ENCODE results near the gene SIK2.

SIK2 gene

DNA sequence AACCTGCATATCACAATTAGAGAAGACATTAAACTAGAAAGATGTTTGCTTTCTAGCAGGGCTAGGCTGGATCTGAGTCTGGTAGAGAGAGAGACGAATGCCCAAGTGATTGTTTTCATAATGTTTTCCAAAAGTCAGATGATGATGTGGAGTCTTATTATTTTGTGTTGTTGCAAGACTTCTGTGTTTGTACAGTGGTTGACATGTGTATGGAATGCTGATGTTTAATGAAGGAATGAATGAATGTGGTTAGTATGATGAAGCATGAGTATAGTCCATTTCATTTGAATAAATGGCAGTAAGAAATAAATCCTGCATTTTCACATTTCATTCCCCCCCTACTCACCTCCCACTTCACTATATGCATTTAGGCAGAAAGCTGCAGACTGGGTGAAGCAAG lies 94.3 kb downstream of the SIK2 start:
- TF ChIP-seq REST (IDR thresholded peaks at IDR 0.05; ENCODE audit: insufficient read depth in 1 of 2, low read depth in 2 of 2, low read length in 2 of 2): no peak
- TF ChIP-seq SIN3A (IDR thresholded peaks at IDR 0.05; ENCODE audit: borderline replicate concordance, insufficient read depth, low read length): no peak
- no peak for TF ChIP-seq FOXP2 (optimal IDR thresholded peaks at IDR 0.05; ENCODE audit: borderline replicate concordance, extremely low read depth, extremely low read length, insufficient read depth)
- TF ChIP-seq TAF1 (IDR thresholded peaks at IDR 0.05; ENCODE audit: borderline replicate concordance, insufficient read depth, low read length): no peak
- TF ChIP-seq POLR2AphosphoS5 (IDR thresholded peaks at IDR 0.05; ENCODE audit: low read depth, low read length): no peak

- TF ChIP-seq POLR2AphosphoS5 (IDR thresholded peaks at IDR 0.05; ENCODE audit: low read depth, low read length): no peak
These were observed 95.7 kb downstream of the SIK2 start for GRCh38 chr11:111697933-111698371.

- TF ChIP-seq FOXP2 (optimal IDR thresholded peaks at IDR 0.05; ENCODE audit: borderline replicate concordance, extremely low read depth, extremely low read length, insufficient read depth) (no peak), SIN3A (IDR thresholded peaks at IDR 0.05; ENCODE audit: borderline replicate concordance, insufficient read depth, low read length) (no peak), TAF1 (IDR thresholded peaks at IDR 0.05; ENCODE audit: borderline replicate concordance, insufficient read depth, low read length) (no peak), POLR2AphosphoS5 (IDR thresholded peaks at IDR 0.05; ENCODE audit: low read depth, low read length) (no peak), REST (IDR thresholded peaks at IDR 0.05; ENCODE audit: insufficient read depth in 1 of 2, low read depth in 2 of 2, low read length in 2 of 2) (no peak)
These were observed 96.8 kb downstream of the SIK2 start for GRCh38 chr11:111698852-111699559.

- no peak for TF ChIP-seq FOXP2 (optimal IDR thresholded peaks at IDR 0.05; ENCODE audit: borderline replicate concordance, extremely low read depth, extremely low read length, insufficient read depth)
- TF ChIP-seq POLR2AphosphoS5 (IDR thresholded peaks at IDR 0.05; ENCODE audit: low read depth, low read length): no peak
- TF ChIP-seq SIN3A (IDR thresholded peaks at IDR 0.05; ENCODE audit: borderline replicate concordance, insufficient read depth, low read length): no peak
- no peak for TF ChIP-seq REST (IDR thresholded peaks at IDR 0.05; ENCODE audit: insufficient read depth in 1 of 2, low read depth in 2 of 2, low read length in 2 of 2)
- TF ChIP-seq TAF1 (IDR thresholded peaks at IDR 0.05; ENCODE audit: borderline replicate concordance, insufficient read depth, low read length): no peak
These were observed 97.4 kb downstream of the SIK2 start for GRCh38 chr11:111699579-111700156.

GRCh38 chr11:111700162-111700561 lies 97.9 kb downstream of the SIK2 start:
- TF ChIP-seq SIN3A (IDR thresholded peaks at IDR 0.05; ENCODE audit: borderline replicate concordance, insufficient read depth, low read length) (no peak), REST (IDR thresholded peaks at IDR 0.05; ENCODE audit: insufficient read depth in 1 of 2, low read depth in 2 of 2, low read length in 2 of 2) (no peak), TAF1 (IDR thresholded peaks at IDR 0.05; ENCODE audit: borderline replicate concordance, insufficient read depth, low read length) (no peak), FOXP2 (optimal IDR thresholded peaks at IDR 0.05; ENCODE audit: borderline replicate concordance, extremely low read depth, extremely low read length, insufficient read depth) (no peak), POLR2AphosphoS5 (IDR thresholded peaks at IDR 0.05; ENCODE audit: low read depth, low read length) (no peak)

Measured in PFSK-1 (cell line).